Measurements from ENCODE around the gene CISH. TPM values are rescaled to one million over a fixed set of nuclear protein-coding genes. Genes with fewer than 3 reads are reported as not detected.

The CISH gene
- polyA plus RNA-seq (2014; cell fraction: cytosol; rRNA removed), result 0.96 and 1.5 TPM in 2 replicates
- polyA plus RNA-seq (2014; cell fraction: nucleus; rRNA removed), result 0.79 and 2.1 TPM in 2 replicates

- DNase-seq (ENCODE audit: low spot score), result peak; percentile 91
Measured at GRCh38 chr3:50611464-50612233, at the start of gene CISH. CISH (minus strand) TSS chr3:50611774; CDS start chr3:50611650, 124 bp downstream.

DNA sequence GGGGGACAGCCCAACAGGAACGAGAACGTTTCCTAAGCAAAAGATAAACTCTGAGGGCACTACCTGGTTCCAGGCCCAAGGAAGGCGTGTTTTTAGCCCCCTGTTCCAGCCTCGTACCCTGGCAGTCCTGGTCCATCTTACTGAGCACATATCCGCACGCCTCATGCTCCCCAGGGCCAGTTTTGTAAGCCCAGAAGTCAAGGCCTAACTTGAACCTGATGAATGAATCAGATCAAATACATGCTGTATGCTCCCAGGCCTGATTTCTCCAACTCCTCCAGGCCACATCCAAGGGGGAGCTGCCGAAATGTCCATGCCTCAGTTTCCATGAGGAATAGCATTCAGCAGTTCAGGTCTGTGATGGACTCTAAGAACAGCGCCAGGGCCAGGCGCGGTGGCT, 48.8 kb upstream of the CISH start:
- DNase-seq (ENCODE audit: low spot score), result no peak

- DNase-seq (ENCODE audit: low spot score), result no peak
Measured at GRCh38 chr3:50658831-50659230, 47.3 kb upstream of the CISH start.

DNA sequence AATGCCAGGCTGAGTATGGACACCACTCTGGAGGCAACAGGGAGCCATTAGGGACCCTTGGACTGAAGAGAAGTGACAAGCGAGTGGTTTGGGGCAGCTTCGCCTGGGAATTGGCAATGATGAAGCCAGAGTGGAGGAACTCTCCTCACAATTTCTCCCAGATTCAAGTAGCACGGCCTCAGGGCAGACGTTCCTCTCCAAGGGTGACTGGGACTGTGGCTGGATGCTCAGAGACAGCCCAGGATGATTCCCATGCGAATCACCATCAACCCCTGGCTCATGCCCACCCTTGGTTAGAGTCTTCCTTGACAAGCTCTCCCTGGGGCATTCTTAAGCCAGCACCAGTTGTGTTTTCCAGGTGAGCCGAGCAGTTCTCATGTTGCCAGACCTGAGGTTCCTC, 46.8 kb upstream of the CISH start:
- DNase-seq (ENCODE audit: low spot score), result no peak

- no peak for DNase-seq (ENCODE audit: low spot score)
Measured at GRCh38 chr3:50657816-50658215, 46.2 kb upstream of the CISH start.

- DNase-seq (ENCODE audit: low spot score), result no peak
Measured at GRCh38 chr3:50657407-50657806, 45.8 kb upstream of the CISH start.

DNA sequence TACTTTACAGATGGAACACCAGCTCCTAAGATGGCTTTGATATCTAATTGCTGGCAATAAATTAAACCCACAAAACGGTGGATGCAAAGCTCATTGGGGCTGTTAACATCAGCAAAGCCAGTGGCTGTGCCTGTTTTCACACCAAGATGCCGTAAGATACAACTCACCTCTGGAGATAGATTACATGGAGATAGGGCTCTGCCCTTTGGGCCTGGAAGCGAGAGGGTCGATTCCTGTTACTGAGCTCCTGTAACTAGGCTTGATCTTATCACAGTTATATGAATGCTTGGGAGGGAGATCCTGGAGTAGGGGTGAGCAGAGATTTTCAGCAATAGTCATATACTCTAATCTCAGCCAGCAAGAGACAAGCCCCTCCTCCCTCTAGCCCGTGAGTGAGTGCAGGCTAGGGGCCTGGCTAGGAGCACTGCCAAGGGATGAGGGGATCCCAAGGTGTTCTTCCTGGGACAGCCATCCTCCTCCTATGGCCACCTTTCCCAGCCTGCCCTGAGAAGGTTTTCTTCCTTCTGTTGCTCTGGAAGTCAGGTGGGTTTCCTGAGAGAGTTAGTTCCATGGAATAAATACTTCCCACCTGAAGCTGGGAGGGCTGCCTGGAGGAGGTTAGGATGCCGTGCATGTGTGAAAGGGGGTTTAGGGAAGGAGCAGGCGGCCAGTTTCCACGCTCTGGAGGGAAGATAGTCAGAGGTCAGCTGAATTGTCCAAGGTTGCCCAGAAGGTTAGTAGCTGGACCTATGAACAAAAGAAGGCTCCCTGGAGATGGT, 45.0 kb upstream of the CISH start:
- DNase-seq (ENCODE audit: low spot score), result peak; percentile 81

DNA sequence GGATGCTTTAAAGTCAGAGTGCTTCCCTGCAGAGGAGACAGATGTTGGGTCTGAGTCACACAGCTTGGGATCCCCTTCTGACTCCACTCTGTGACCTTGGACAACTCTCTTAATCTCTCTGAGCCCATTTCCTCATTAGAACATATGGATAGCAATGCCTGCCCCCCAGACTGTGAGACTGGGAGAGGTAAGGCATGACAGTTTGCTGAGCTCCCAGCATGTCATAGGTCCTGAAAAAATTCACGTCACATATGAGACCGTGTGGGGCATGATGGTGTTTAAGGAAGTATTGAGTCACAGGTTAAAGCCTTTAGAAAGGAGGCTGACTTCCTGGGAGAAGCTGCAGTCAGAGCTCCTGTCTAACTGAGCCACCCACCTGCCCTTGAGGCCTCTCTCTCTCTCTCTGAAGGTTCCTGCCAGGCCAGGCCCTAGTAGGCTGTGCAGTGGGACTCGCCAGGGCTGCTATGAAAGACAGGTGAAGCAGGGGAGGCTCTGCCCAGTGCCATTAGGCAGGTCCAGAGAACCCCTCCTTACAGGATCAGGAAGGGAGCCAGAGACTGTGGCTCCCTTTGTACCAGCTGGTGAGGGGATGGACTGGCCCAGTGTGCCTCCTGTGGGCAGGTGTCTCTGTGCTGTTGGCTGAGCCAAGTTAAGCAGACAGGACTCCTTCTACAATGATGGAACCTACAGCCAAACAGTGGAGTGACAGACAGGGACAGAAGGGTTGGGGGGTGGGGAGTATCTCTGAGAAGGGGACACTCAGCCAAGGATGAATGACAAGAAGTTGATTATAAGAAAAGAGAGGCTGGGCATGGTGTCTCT, 43.6 kb upstream of the CISH start:
- no peak for DNase-seq (ENCODE audit: low spot score)

- no peak for DNase-seq (ENCODE audit: low spot score)
Measured at GRCh38 chr3:50653937-50654595, 42.5 kb upstream of the CISH start.

DNA sequence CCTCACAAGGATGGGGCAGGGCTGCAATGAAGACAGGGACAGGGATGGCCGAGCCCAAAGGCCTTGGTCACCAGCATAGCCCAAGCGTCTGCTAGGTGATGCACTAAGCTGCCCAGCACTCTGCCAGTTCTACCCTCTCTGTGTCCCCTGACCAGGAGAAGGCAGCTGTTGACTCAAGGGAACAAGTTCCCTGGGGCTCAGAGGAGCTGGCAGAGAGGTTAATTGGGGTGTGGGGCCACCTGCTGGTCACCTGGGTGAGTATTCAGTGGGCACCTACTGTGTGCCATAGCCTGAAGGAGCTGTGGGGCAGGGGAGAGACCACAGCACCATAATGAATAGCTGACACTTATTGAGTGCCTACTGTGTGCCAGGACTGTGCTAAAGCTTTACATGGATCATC, 41.1 kb upstream of the CISH start:
- peak; percentile 44 for DNase-seq (ENCODE audit: low spot score)

GRCh38 chr3:50651920-50652529, 40.5 kb upstream of the CISH start:
- no peak for DNase-seq (ENCODE audit: low spot score)

DNA sequence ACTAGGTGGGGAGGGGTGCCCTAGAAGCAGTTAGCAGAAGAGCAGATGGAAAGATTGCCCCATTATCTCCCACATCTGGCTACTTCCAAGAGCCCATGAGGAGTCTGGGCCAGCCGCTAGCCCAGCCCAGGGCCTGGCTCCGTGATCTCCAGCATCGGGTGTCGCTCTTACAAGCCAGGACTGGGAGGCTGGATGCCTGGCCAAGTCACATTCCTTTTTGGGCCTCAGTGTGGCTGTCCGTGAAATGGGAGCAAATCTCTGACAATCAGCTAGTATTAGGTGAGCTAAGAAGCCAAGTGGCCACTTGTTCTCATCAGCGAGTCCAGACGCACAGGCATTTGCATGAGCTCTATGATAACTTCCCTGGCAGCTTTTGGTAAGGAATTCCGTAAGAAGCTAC, 39.9 kb upstream of the CISH start:
- no peak for DNase-seq (ENCODE audit: low spot score)

GRCh38 chr3:50650018-50650417, 38.4 kb upstream of the CISH start:
- DNase-seq (ENCODE audit: low spot score), result no peak

DNA sequence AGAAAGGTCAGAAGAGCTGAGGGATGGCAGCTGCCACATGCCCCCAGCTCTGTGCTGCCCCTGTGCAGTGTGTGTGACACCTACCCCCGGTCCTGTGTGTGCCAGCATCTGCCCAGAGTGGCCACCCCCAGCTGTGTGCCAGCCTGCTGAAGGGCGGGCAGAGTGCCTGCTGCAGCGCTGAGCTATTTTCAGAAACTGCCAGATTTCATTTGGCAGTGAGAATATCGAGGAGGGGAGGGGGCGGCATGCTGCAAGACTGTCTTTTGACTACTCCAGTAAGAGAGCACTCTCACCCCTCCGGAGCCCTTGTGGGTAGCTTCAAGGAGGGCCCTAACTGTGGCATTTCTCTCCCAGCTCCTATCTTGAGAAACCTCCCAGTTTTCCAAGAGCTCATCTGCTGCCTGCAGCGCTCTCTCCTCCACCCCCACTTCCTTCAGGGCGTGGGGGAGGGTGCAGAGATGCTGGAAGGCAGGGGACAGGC, 37.9 kb upstream of the CISH start:
- DNase-seq (ENCODE audit: low spot score), result no peak

- DNase-seq (ENCODE audit: low spot score), result no peak
Measured at GRCh38 chr3:50648944-50649343, 37.4 kb upstream of the CISH start.

GRCh38 chr3:50648313-50648712, 36.7 kb upstream of the CISH start:
- peak; percentile 84 for DNase-seq (ENCODE audit: low spot score)

- DNase-seq (ENCODE audit: low spot score), result no peak
Measured at GRCh38 chr3:50645378-50645777, 33.8 kb upstream of the CISH start.

GRCh38 chr3:50644561-50644960, 33.0 kb upstream of the CISH start:
- DNase-seq (ENCODE audit: low spot score), result no peak

DNA sequence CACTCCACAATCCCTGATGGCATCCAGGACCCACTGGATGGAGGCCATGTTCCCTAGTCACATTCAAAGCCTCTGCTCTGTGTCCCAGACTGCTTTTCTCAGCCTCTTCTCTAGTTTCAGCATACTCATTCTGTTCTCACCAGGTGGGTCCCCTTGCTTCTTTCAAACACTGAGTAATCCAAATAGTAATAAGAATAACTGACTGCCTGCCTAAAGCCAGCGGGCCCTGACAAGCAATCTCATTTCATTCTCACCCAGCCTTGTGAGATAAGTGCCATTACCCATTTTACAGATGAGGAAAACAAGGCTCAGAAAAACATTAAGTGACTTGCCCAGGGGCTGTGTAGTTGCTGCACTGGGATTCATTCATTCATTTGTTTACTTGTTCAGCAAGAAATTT, 30.8 kb upstream of the CISH start:
- no peak for DNase-seq (ENCODE audit: low spot score)

DNA sequence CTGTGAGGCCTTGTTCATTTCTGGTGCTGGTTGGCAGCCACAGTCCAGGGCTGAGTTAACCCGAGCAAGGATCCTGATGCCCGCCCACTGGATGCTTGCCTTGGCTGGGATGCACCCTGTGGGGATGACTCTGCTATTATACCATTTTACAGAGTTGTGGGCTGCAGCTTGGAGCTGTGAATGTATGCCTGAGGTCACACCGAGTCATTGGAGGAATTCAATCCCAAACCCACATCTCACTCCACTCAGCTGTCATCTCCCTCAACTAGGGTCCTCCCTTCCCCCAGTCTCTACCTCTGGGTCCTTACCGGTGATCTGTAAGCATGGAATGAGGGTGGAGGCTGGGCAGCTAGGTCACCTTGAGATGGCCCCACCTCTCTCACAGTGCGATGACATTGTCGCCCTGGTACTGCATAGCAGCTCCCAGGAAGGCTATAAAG, 27.5 kb upstream of the CISH start:
- DNase-seq (ENCODE audit: low spot score), result no peak

DNA sequence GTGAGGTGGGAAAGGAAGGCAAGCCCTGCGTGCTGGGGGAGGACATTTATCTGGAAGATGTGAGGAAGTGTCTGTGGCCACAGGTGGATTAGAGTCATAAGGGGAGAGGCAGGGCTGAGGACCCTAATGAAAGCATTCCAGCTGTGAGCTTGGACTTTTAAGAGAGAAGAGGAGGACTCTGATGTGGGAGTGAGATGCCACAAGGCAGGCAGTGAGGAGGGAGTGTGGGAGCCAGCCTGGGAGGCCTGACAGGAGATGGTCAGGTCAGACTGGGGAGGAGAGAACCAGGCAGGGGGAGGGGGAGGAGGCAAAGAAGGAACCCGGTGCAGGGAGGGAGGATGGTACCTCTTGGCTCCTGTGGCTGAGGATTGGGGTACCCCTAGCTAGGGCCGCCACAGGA, 26.4 kb upstream of the CISH start:
- DNase-seq (ENCODE audit: low spot score), result no peak

Measured in SK-N-DZ (cell line).